Fibroblast of lung (primary cell): ENCODE data around the gene PJA1. TPM values are rescaled to one million over a fixed set of nuclear protein-coding genes. Genes with fewer than 3 reads are reported as not detected.

Experiments used
- DNase-seq, 2 donors: peaks; one replicate each; pipeline versions ENCODE4 v3.0.0 to v3.0.0-alpha.2; 2010; ENCODE audit warnings: low read depth in 2 of 2
- H2AFZ ChIP-seq: 2 replicates; pipeline ENCODE4 v1.5.1; 2012; ENCODE audit warnings: low read length, control low read depth, inconsistent platforms
- H3K27ac ChIP-seq: 2 replicates; pipeline ENCODE4 v1.5.1; 2011; ENCODE audit warnings: low read length, control low read depth; ENCODE audit not compliant: insufficient read depth
- H3K27me3 ChIP-seq: 2 replicates; pipeline ENCODE4 v1.5.1; 2011; ENCODE audit warnings: mild to moderate bottlenecking, low read length; ENCODE audit not compliant: control insufficient read depth, insufficient read depth
- H3K36me3 ChIP-seq: 2 replicates; pipeline ENCODE4 v1.5.1; 2011; ENCODE audit warnings: low read length; ENCODE audit not compliant: control insufficient read depth, insufficient read depth
- H3K4me1 ChIP-seq: 2 replicates; pipeline ENCODE4 v1.5.1; 2011; ENCODE audit warnings: low read length; ENCODE audit not compliant: control insufficient read depth, insufficient read depth; ENCODE audit errors: extremely low read depth
- H3K4me2 ChIP-seq: 2 replicates; pipeline ENCODE4 v1.5.1; 2011; ENCODE audit warnings: low read length, control low read depth; ENCODE audit not compliant: insufficient read depth; ENCODE audit errors: extremely low read depth
- H3K4me3 ChIP-seq, 4 experiments: fragments of 200-600 bp in 1 of 4; sonication (generic) in 1 of 4; replicated peaks in 1 of 4; 2 replicates each; pipeline ENCODE4 v1.5.1; 2011 to 2016; ENCODE audit warnings: low read length in 4 of 4, low read depth in 3 of 4, mild to moderate bottlenecking in 3 of 4, control low read depth in 2 of 4, inconsistent platforms in 1 of 4, mixed read lengths in 1 of 4; ENCODE audit not compliant: insufficient read depth in 1 of 4; ENCODE audit errors: control extremely low read depth in 1 of 4
- H3K79me2 ChIP-seq: 2 replicates; pipeline ENCODE4 v1.5.1; 2012; ENCODE audit warnings: mild to moderate bottlenecking, low read length, inconsistent platforms; ENCODE audit not compliant: control insufficient read depth, insufficient read depth
- H3K9ac ChIP-seq: 2 replicates; pipeline ENCODE4 v1.5.1; 2011; ENCODE audit warnings: mild to moderate bottlenecking, low read length, control low read depth; ENCODE audit not compliant: insufficient read depth
- H3K9me3 ChIP-seq: 2 replicates; pipeline ENCODE4 v1.5.1; 2012; ENCODE audit warnings: low read depth, low read length; ENCODE audit not compliant: control insufficient read depth, insufficient read depth
- H4K20me1 ChIP-seq: 2 replicates; pipeline ENCODE4 v1.5.1; 2011; ENCODE audit warnings: low read length; ENCODE audit not compliant: control insufficient read depth, insufficient read depth; ENCODE audit errors: extremely low read depth
- CTCF ChIP-seq, 2 donors: IDR thresholded peaks in 1 of 2; conservative IDR thresholded peaks in 1 of 2; 1 replicate in 1 of 2; 2 replicates in 1 of 2; pipeline ENCODE4 v1.5.1; 2011 to 2012; ENCODE audit warnings: low read length in 2 of 2, control low read depth in 1 of 2, inconsistent platforms in 1 of 2, low read depth in 1 of 2, mild to moderate bottlenecking in 1 of 2
- EZH2 ChIP-seq: IDR thresholded peaks from 2 replicates; pipeline ENCODE4 v1.5.1; 2012; ENCODE audit warnings: low read length, control low read depth, mild to moderate bottlenecking; ENCODE audit errors: missing control alignments
- polyA minus RNA-seq: library from RNA; depleted of rRNA, polyadenylated mRNA; stranded (reverse); fragments of >200 nt; gene quantifications from 2 replicates; pipeline ENCODE4 v1.2.3, GENCODE V29; 2011; ENCODE audit warnings: low replicate concordance
- polyA plus RNA-seq, 2 donors: library from polyadenylated mRNA; depleted of rRNA in 1 of 2; stranded (reverse) in 1 of 2; unstranded in 1 of 2; fragments of >200 nt; gene quantifications; 2 replicates each; pipeline ENCODE4 v1.2.1, GENCODE V29; 2011 to 2012; ENCODE audit warnings: missing spikeins in 1 of 2
- total RNA-seq: library from RNA; depleted of rRNA; stranded (reverse); fragments of >200 nt; gene quantifications from 2 replicates; pipeline ENCODE4 v1.2.1, GENCODE V29; 2014

The PJA1 gene, protein sequence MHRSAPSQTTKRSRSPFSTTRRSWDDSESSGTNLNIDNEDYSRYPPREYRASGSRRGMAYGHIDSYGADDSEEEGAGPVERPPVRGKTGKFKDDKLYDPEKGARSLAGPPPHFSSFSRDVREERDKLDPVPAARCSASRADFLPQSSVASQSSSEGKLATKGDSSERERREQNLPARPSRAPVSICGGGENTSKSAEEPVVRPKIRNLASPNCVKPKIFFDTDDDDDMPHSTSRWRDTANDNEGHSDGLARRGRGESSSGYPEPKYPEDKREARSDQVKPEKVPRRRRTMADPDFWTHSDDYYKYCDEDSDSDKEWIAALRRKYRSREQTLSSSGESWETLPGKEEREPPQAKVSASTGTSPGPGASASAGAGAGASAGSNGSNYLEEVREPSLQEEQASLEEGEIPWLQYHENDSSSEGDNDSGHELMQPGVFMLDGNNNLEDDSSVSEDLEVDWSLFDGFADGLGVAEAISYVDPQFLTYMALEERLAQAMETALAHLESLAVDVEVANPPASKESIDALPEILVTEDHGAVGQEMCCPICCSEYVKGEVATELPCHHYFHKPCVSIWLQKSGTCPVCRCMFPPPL
- total RNA-seq = 28.2 and 28.5 TPM in 2 replicates
- polyA plus RNA-seq = 17.2 and 24.7 TPM in 2 replicates
- polyA plus RNA-seq (2012) = 24.3 and 29.6 TPM in 2 replicates
- 9.7 and 20.8 TPM in 2 replicates for polyA minus RNA-seq

GRCh38 chrX:69165087-69165651, at the start of gene PJA1:
Gene PJA1, minus strand, starts transcription at chrX:69165453. Its CDS starts 2,380 bp downstream, at chrX:69163073.
- peak within 1 kb of the TSS; percentile 58 for H3K27ac ChIP-seq
- TF ChIP-seq CTCF (conservative IDR thresholded peaks at IDR 0.05 in 1 of 2, IDR thresholded peaks at IDR 0.05 in 1 of 2; ENCODE audit: low read depth in 1 of 2, low read length in 2 of 2) (no peak), EZH2 (no peak)
- DNase-seq = peak; percentile 71 to 72

DNA sequence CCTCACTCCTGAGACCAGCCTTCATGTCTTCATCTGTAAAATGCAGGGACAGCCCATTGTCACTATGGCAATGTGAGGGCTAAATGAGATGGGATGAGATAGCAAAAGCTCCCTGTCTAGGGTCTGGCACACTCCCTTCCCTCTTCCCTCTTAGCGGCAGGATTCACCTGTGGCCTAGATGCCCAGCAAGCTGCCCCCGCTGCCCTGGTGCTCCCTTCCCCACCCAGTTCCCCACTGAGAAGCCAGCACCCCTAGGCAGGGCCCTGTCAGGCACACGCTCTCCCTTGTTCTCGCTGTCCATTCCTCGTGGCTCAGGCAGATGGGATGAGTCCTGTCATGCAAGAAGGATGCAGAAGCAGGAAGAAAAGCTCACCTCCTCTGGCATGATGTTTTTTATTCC, 49.2 kb upstream of the PJA1 start:
- no peak for TF ChIP-seq CTCF (conservative IDR thresholded peaks at IDR 0.05 in 1 of 2, IDR thresholded peaks at IDR 0.05 in 1 of 2; ENCODE audit: low read depth in 1 of 2, low read length in 2 of 2)
- TF ChIP-seq EZH2 = no peak
- Histone ChIP-seq H3K4me1 (no peaks in the 10 kb centered on the region), H3K9me3 (no peaks in the 10 kb centered on the region), H3K27me3 (peaks cover 3% of the 10 kb centered on the region), H2AFZ (no peak overlapping the region), H3K4me2 (no peak overlapping the region), H3K9ac (no peak overlapping the region), H3K36me3 (no peaks in the 10 kb centered on the region), H3K79me2 (no peaks in the 10 kb centered on the region), H3K27ac (no peak overlapping the region), H3K4me3 (no peak overlapping the region), H4K20me1 (peaks cover 3% of the 10 kb centered on the region)
- DNase-seq = no peak

More at GRCh38 chrX:69165087-69165651, at the start of gene PJA1:
- Histone ChIP-seq H4K20me1 (no peaks in the 10 kb centered on the region), H3K4me2 (peak within 1 kb of the TSS; percentile 80), H2AFZ (peak within 1 kb of the TSS; percentile 53), H3K27me3 (no peaks in the 10 kb centered on the region), H3K79me2 (no peaks in the 10 kb centered on the region), H3K9ac (peak within 1 kb of the TSS; percentile 74), H3K9me3 (no peaks in the 10 kb centered on the region), H3K4me1 (no peaks in the 10 kb centered on the region), H3K36me3 (peaks cover 2% of the 10 kb centered on the region), H3K4me3 (peak within 1 kb of the TSS; percentile 68 to 79 (median 74))

GRCh38 chrX:69211701-69212100, 46.4 kb upstream of the PJA1 start:
- H3K79me2 ChIP-seq = no peaks in the 10 kb centered on the region
- H3K4me3 ChIP-seq = no peak overlapping the region
- H3K36me3 ChIP-seq = no peaks in the 10 kb centered on the region
- H3K27me3 ChIP-seq = no peaks in the 10 kb centered on the region
- H3K4me2 ChIP-seq = no peak overlapping the region
- no peaks in the 10 kb centered on the region for H3K9me3 ChIP-seq
- no peak overlapping the region for H2AFZ ChIP-seq
- no peak overlapping the region for H3K27ac ChIP-seq
- no peaks in the 10 kb centered on the region for H3K4me1 ChIP-seq
- DNase-seq = no peak
- peaks cover 2% of the 10 kb centered on the region for H4K20me1 ChIP-seq
- no peak for TF ChIP-seq CTCF (conservative IDR thresholded peaks at IDR 0.05 in 1 of 2, IDR thresholded peaks at IDR 0.05 in 1 of 2; ENCODE audit: low read depth in 1 of 2, low read length in 2 of 2)
- TF ChIP-seq EZH2 = no peak
- H3K9ac ChIP-seq = no peak overlapping the region
